Measurements from ENCODE around the gene NAGPA. TPM values are rescaled to one million over a fixed set of nuclear protein-coding genes. Genes with fewer than 3 reads are reported as not detected.
"Not testable (repeated sequence)": the region's sequence is repeated elsewhere in the genome, so short reads cannot be mapped to it uniquely, and the experiment has no call there.

NAGPA gene
- total and polyA plus RNA-seq, 2 of the 8 experiments (the other 6 are each of a cell fraction or from before 2014, with no cell fraction given), result 10.1 to 13.2 TPM

GRCh38 chr16:5080996-5081395, 47.3 kb upstream of the NAGPA start:
- H4K8ac ChIP-seq (ENCODE audit: extremely low read depth, insufficient read depth, low read length); H3K56ac ChIP-seq (replicated peaks; ENCODE audit: insufficient read length, low read depth, low read length); H3K9ac ChIP-seq (replicated peaks in 1 of 4; ENCODE audit: extremely low read depth in 1 of 4, low read depth in 3 of 4, low read length in 3 of 4); H4K91ac ChIP-seq (replicated peaks; ENCODE audit: insufficient read length, low read length); DNase-seq (ENCODE audit: low read depth in 1 of 2, low spot score in 2 of 2); H3K79me2 ChIP-seq (ENCODE audit: control insufficient read depth in 1 of 2, insufficient read depth in 2 of 2, low read length in 2 of 2); H3K18ac ChIP-seq (ENCODE audit: extremely low read depth, low read length); H3K4me3 ChIP-seq (ENCODE audit: extremely low read depth in 1 of 4, insufficient read depth in 2 of 4, low read depth in 3 of 4, low read length in 4 of 4); POLR2A ChIA-PET (ENCODE audit: partially characterized antibody); H2BK12ac ChIP-seq (ENCODE audit: low read depth, low read length); H2BK120ac ChIP-seq (replicated peaks; ENCODE audit: low read depth, low read length); H3K9me3 ChIP-seq (ENCODE audit: insufficient read depth in 2 of 2, low read depth in 1 of 2, low read length in 1 of 2); H2AK5ac ChIP-seq (ENCODE audit: low read depth, low read length); H4K5ac ChIP-seq (ENCODE audit: insufficient read length, low read depth, low read length); H3K27me3 ChIP-seq (replicated peaks in 1 of 4; ENCODE audit: control insufficient read depth in 3 of 4, extremely low read depth in 1 of 4, insufficient read depth in 3 of 4, low read length in 3 of 4); H2BK15ac ChIP-seq (ENCODE audit: low read length); H3K23me2 ChIP-seq (ENCODE audit: low read depth, low read length); H3K23ac ChIP-seq (ENCODE audit: insufficient read length); H3K79me1 ChIP-seq (ENCODE audit: low read depth, low read length); H2BK20ac ChIP-seq (ENCODE audit: low read length); H3K14ac ChIP-seq (ENCODE audit: insufficient read length); H3K4ac ChIP-seq (replicated peaks; ENCODE audit: insufficient read length, low read depth, low read length); H3K27ac ChIP-seq (ENCODE audit: low read depth, low read length); H2AFZ ChIP-seq (ENCODE audit: low read length); H3K4me2 ChIP-seq (ENCODE audit: insufficient read depth in 1 of 2, low read depth in 2 of 2, low read length in 2 of 2); H3K4me1 ChIP-seq (replicated peaks in 1 of 4; ENCODE audit: control insufficient read depth in 3 of 4, insufficient read depth in 4 of 4, low read length in 3 of 4); FAIRE-seq; H4K20me1 ChIP-seq (replicated peaks in 1 of 2; ENCODE audit: control insufficient read depth in 1 of 2, insufficient read depth in 2 of 2, low read length in 2 of 2); H2BK5ac ChIP-seq (ENCODE audit: low read depth, low read length): not testable (repeated sequence)
- H3K36me3 ChIP-seq (ENCODE audit: control insufficient read depth in 2 of 4, insufficient read depth in 4 of 4, low read length in 3 of 4), result peaks cover 0 to 23% (median 12%) of the 10 kb centered on the region in 4 experiments; a peak in 6 of 8 replicates
- WGBS, 2 experiments (ENCODE audit: extremely low coverage in 1 of 2, insufficient coverage in 1 of 2, insufficient read length in 1 of 2, insufficient replicate concordance in 2 of 2, low coverage in 1 of 2, low lambda C conversion rate in 2 of 2, missing lambda C conversion rate in 1 of 2), result 85% methylated on average over 2 of the region's 9 CpGs; no CpG with 5 or more reads in 1 of the 2 experiments
- CTCF ChIA-PET (ENCODE audit: partially characterized antibody), result interaction anchor here (2.2 to 27.9 kb wide), 2 partner anchors 12 to 28 kb away, joined by 5 to 625 read pairs; partner anchors contain the start of gene C16orf89

DNA sequence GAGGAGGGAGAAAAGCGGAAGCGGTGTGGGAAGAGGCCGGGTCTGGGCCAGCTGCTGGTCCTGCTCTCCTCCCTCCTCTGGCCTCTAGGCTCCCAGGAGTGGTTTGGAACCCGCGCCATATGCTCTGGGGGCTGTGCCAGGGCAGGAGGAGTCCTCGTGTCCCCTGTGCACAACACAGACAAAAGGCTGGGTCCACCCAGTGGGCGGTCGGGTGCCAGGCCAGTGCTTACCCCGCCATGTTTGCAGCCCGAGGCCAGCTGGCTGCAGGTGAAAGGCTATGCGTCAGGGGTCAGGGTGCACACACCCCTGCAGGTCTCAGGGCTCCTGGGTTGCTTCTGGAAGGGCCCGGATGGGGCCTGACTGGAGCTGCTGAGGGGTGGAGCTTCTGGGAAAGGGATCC, 46.7 kb upstream of the NAGPA start:
- H3K4me2 ChIP-seq (ENCODE audit: insufficient read depth in 1 of 2, low read depth in 2 of 2, low read length in 2 of 2); H3K4me1 ChIP-seq (replicated peaks in 1 of 4; ENCODE audit: control insufficient read depth in 3 of 4, insufficient read depth in 4 of 4, low read length in 3 of 4); H2BK15ac ChIP-seq (ENCODE audit: low read length); FAIRE-seq; H4K5ac ChIP-seq (ENCODE audit: insufficient read length, low read depth, low read length); H3K56ac ChIP-seq (replicated peaks; ENCODE audit: insufficient read length, low read depth, low read length); H4K20me1 ChIP-seq (replicated peaks in 1 of 2; ENCODE audit: control insufficient read depth in 1 of 2, insufficient read depth in 2 of 2, low read length in 2 of 2); H2BK5ac ChIP-seq (ENCODE audit: low read depth, low read length); H2BK12ac ChIP-seq (ENCODE audit: low read depth, low read length); H2AK5ac ChIP-seq (ENCODE audit: low read depth, low read length); H4K8ac ChIP-seq (ENCODE audit: extremely low read depth, insufficient read depth, low read length); H2BK20ac ChIP-seq (ENCODE audit: low read length); H3K23me2 ChIP-seq (ENCODE audit: low read depth, low read length); H3K4me3 ChIP-seq (ENCODE audit: extremely low read depth in 1 of 4, insufficient read depth in 2 of 4, low read depth in 3 of 4, low read length in 4 of 4); H3K4ac ChIP-seq (replicated peaks; ENCODE audit: insufficient read length, low read depth, low read length); H3K14ac ChIP-seq (ENCODE audit: insufficient read length); POLR2A ChIA-PET (ENCODE audit: partially characterized antibody); H3K79me2 ChIP-seq (ENCODE audit: control insufficient read depth in 1 of 2, insufficient read depth in 2 of 2, low read length in 2 of 2); H3K23ac ChIP-seq (ENCODE audit: insufficient read length); H3K27me3 ChIP-seq (replicated peaks in 1 of 4; ENCODE audit: control insufficient read depth in 3 of 4, extremely low read depth in 1 of 4, insufficient read depth in 3 of 4, low read length in 3 of 4); H2AFZ ChIP-seq (ENCODE audit: low read length); H3K9ac ChIP-seq (replicated peaks in 1 of 4; ENCODE audit: extremely low read depth in 1 of 4, low read depth in 3 of 4, low read length in 3 of 4); H3K18ac ChIP-seq (ENCODE audit: extremely low read depth, low read length); H3K9me3 ChIP-seq (ENCODE audit: insufficient read depth in 2 of 2, low read depth in 1 of 2, low read length in 1 of 2); H2BK120ac ChIP-seq (replicated peaks; ENCODE audit: low read depth, low read length); H4K91ac ChIP-seq (replicated peaks; ENCODE audit: insufficient read length, low read length); H3K27ac ChIP-seq (ENCODE audit: low read depth, low read length); H3K79me1 ChIP-seq (ENCODE audit: low read depth, low read length); DNase-seq (ENCODE audit: low read depth in 1 of 2, low spot score in 2 of 2): not testable (repeated sequence)
- H3K36me3 ChIP-seq (ENCODE audit: control insufficient read depth in 2 of 4, insufficient read depth in 4 of 4, low read length in 3 of 4), result peaks cover 0 to 22% (median 15%) of the 10 kb centered on the region in 4 experiments; a peak in 7 of 8 replicates
- CTCF ChIA-PET (ENCODE audit: partially characterized antibody), result interaction anchor here (27.9 kb wide), 1 partner anchor 27 kb away, joined by 625 read pairs; the partner anchor contains the start of gene C16orf89
- 79% methylated on average over 7 of the region's 12 CpGs; no CpG with 5 or more reads in 1 of the 2 experiments for WGBS, 2 experiments (ENCODE audit: extremely low coverage in 1 of 2, insufficient coverage in 1 of 2, insufficient read length in 1 of 2, insufficient replicate concordance in 2 of 2, low coverage in 1 of 2, low lambda C conversion rate in 2 of 2, missing lambda C conversion rate in 1 of 2)

Measured in H1 (cell line).